Right cardiac atrium (tissue), 5 donors: ENCODE results near the gene CDRT4. TPM values are rescaled to one million over a fixed set of nuclear protein-coding genes. Genes with fewer than 3 reads are reported as not detected.

ENCODE experiments used
- ATAC-seq, 2 donors: fragments of 200-7000 bp; cut with Tn5 transposase; one replicate each; pipeline versions ENCODE4 v1.8.0 to v1.9.1; 2020; ENCODE audit warnings: moderate library complexity in 2 of 2, mild to moderate bottlenecking in 1 of 2
- DNase-seq, 3 donors: peaks; one replicate each; pipeline ENCODE4 v3.0.0-alpha.2; 2020
- H3K27ac ChIP-seq: one replicate; pipeline ENCODE4 v1.5.1; 2013; ENCODE audit warnings: mild to moderate bottlenecking, low read length, control low read depth, moderate library complexity
- H3K27me3 ChIP-seq: one replicate; pipeline ENCODE4 v1.6.1; 2013; ENCODE audit not compliant: control insufficient read depth, insufficient read depth
- H3K4me1 ChIP-seq: one replicate; pipeline ENCODE4 v1.6.1; 2013; ENCODE audit warnings: low read length; ENCODE audit not compliant: control insufficient read depth, insufficient read depth
- H3K4me3 ChIP-seq: one replicate; pipeline ENCODE4 v1.5.1; 2013; ENCODE audit warnings: low read length, control low read depth
- H3K9me3 ChIP-seq: one replicate; pipeline ENCODE4 v1.6.1; 2013; ENCODE audit warnings: low read length; ENCODE audit not compliant: control insufficient read depth
- WGBS: extraction: QIAGEN DNeasy Blood & Tissue Kit; methylation state at CpG from one replicate; pipeline ENCODE4 v1.1.7; 2013; 5-methylcytosine and 5-hydroxymethylcytosine counted together
- intact Hi-C, 4 donors: fragments of 100-400 bp; cut with DNase I; formaldehyde crosslinking; loops; one replicate each; pipeline versions ENCODE4 v1.11.0 to v1.14.0; 2022 to 2023
- polyA plus RNA-seq: library from polyadenylated mRNA; stranded (reverse); fragments of 200-250 nt; gene quantifications from one replicate; pipeline ENCODE4 v1.2.3, GENCODE V29; 2013
- total RNA-seq, 4 donors: library from RNA; stranded (reverse); fragmentation: NEBNext Ultra II Directional; extraction: Animal tissue kit (Norgen Biotek cat#: 25700); gene quantifications; one replicate each; pipeline ENCODE4 v1.2.1, GENCODE V29; 2021
- donor health status: healthy with polysubstance abuse.
- donor health status: DM: no; HTN: yes; CAD: no.
- donor health status: DM: no; HTN: no; CAD: no.
- donor health status: DM: no; HTN: yes; CAD: no; lungs with severe emphysema.
- donor health status: DM: yes; HTN: yes; CAD: no.

The CDRT4 gene
- total and polyA plus RNA-seq, 5 donors = 1.4 to 3.6 (median 2.6) TPM

GRCh38 chr17:15431766-15432165, 35.7 kb downstream of the CDRT4 start:
- no peaks in the 10 kb centered on the region for H3K27me3 ChIP-seq
- intact Hi-C loops = no loop called here
- no peaks in the 10 kb centered on the region for H3K9me3 ChIP-seq
- ATAC-seq (no peak), DNase-seq (peak in 1 of 3 donors; percentile 46)
- H3K27ac ChIP-seq = no peak overlapping the region
- H3K4me3 ChIP-seq = no peak overlapping the region
- peaks cover 6% of the 10 kb centered on the region for H3K4me1 ChIP-seq
- WGBS = 94% methylated on average over 6 of the region's 6 CpGs

GRCh38 chr17:15431196-15431595, 36.2 kb downstream of the CDRT4 start:
- peak; percentile 48 to 74 for ATAC-seq

GRCh38 chr17:15424521-15424920, 42.9 kb downstream of the CDRT4 start:
- H3K4me3 ChIP-seq = no peak overlapping the region
- ATAC-seq (no peak), DNase-seq (no peak)
- H3K27me3 ChIP-seq = no peaks in the 10 kb centered on the region
- H3K9me3 ChIP-seq = no peaks in the 10 kb centered on the region
- WGBS = 94% methylated on average over 3 of the region's 3 CpGs
- intact Hi-C loops = no loop called here
- H3K4me1 ChIP-seq = no peaks in the 10 kb centered on the region
- H3K27ac ChIP-seq = no peak overlapping the region

More at GRCh38 chr17:15431196-15431595, 36.2 kb downstream of the CDRT4 start:
- peaks cover 2% of the 10 kb centered on the region for H3K4me1 ChIP-seq
- no peaks in the 10 kb centered on the region for H3K27me3 ChIP-seq
- intact Hi-C loops = no loop called here
- H3K4me3 ChIP-seq = no peak overlapping the region
- WGBS = 71% methylated on average over 11 of the region's 11 CpGs
- H3K9me3 ChIP-seq = no peaks in the 10 kb centered on the region
- peak; percentile 61 to 67 (median 63) for DNase-seq
- peak overlapping the region; percentile 19 for H3K27ac ChIP-seq

GRCh38 chr17:15422392-15422965, 44.9 kb downstream of the CDRT4 start:
- 86% methylated on average over 11 of the region's 11 CpGs for WGBS
- no peak for ATAC-seq

GRCh38 chr17:15418781-15419180, 48.6 kb downstream of the CDRT4 start:
- Histone ChIP-seq H3K4me1 (no peaks in the 10 kb centered on the region), H3K27me3 (no peaks in the 10 kb centered on the region), H3K27ac (no peak overlapping the region), H3K9me3 (no peaks in the 10 kb centered on the region), H3K4me3 (no peak overlapping the region)
- ATAC-seq (no peak), DNase-seq (no peak)
- intact Hi-C loops = no loop called here
- WGBS = 45% methylated on average over 7 of the region's 7 CpGs

More at GRCh38 chr17:15422392-15422965, 44.9 kb downstream of the CDRT4 start:
- Histone ChIP-seq H3K4me1 (no peaks in the 10 kb centered on the region), H3K9me3 (no peaks in the 10 kb centered on the region), H3K27me3 (no peaks in the 10 kb centered on the region), H3K4me3 (no peak overlapping the region), H3K27ac (no peak overlapping the region)
- DNase-seq = no peak
- intact Hi-C loops = no loop called here

- ATAC-seq = peak; percentile 84 to 87
- intact Hi-C loops = no loop called here
- Histone ChIP-seq H3K4me3 (no peak overlapping the region), H3K4me1 (no peaks in the 10 kb centered on the region), H3K9me3 (no peaks in the 10 kb centered on the region), H3K27ac (peak overlapping the region; percentile 54), H3K27me3 (no peaks in the 10 kb centered on the region)
- WGBS = 78% methylated on average over 14 of the region's 14 CpGs
- peak; percentile 68 to 85 (median 83) for DNase-seq
Measured at GRCh38 chr17:15414532-15415306, 52.7 kb downstream of the CDRT4 start.

GRCh38 chr17:15413101-15413771, 54.2 kb downstream of the CDRT4 start:
- Histone ChIP-seq H3K4me3 (no peak overlapping the region), H3K27ac (no peak overlapping the region), H3K27me3 (no peaks in the 10 kb centered on the region), H3K4me1 (no peaks in the 10 kb centered on the region), H3K9me3 (no peaks in the 10 kb centered on the region)
- no peak for DNase-seq
- intact Hi-C loops = no loop called here
- WGBS = 91% methylated on average over 9 of the region's 9 CpGs
- ATAC-seq = no peak

- WGBS = 87% methylated on average over 7 of the region's 7 CpGs
- DNase-seq = no peak
- no peaks in the 10 kb centered on the region for H3K9me3 ChIP-seq
- H3K4me3 ChIP-seq = no peak overlapping the region
- no peaks in the 10 kb centered on the region for H3K4me1 ChIP-seq
- no peak for ATAC-seq
- peak overlapping the region; percentile 62 for H3K27ac ChIP-seq
- no peaks in the 10 kb centered on the region for H3K27me3 ChIP-seq
- intact Hi-C loops = no loop called here
Measured at GRCh38 chr17:15412606-15413005, 54.8 kb downstream of the CDRT4 start.

GRCh38 chr17:15411384-15412198, 55.8 kb downstream of the CDRT4 start:
- intact Hi-C loops = no loop called here
- peak overlapping the region; percentile 79 for H3K27ac ChIP-seq
- DNase-seq = peak; percentile 61 to 84 (median 71)
- ATAC-seq = peak; percentile 69 to 73
- H3K9me3 ChIP-seq = no peaks in the 10 kb centered on the region
- H3K27me3 ChIP-seq = no peaks in the 10 kb centered on the region
- WGBS = 54% methylated on average over 7 of the region's 7 CpGs
- H3K4me1 ChIP-seq = no peaks in the 10 kb centered on the region
- no peak overlapping the region for H3K4me3 ChIP-seq

- Histone ChIP-seq H3K27ac (peak overlapping the region; percentile 70), H3K4me3 (no peak overlapping the region), H3K27me3 (no peaks in the 10 kb centered on the region), H3K4me1 (no peaks in the 10 kb centered on the region), H3K9me3 (no peaks in the 10 kb centered on the region)
- intact Hi-C loops = loop anchor here in 2 of 4 donors (5.0 to 10.0 kb wide), 2 partner anchors 95 to 147 kb away; no protein-coding TSS in a partner anchor
- ATAC-seq = peak; percentile 85 to 88
- WGBS = 62% methylated on average over 14 of the region's 14 CpGs
- peak; percentile 70 to 87 (median 72) for DNase-seq
Measured at GRCh38 chr17:15409721-15410250, 57.6 kb downstream of the CDRT4 start.
